Measurements from ENCODE around the gene MPDZ. TPM values are rescaled to one million over a fixed set of nuclear protein-coding genes. Genes with fewer than 3 reads are reported as not detected.

The MPDZ gene
- total RNA-seq, 2 experiments from 2014 or later = not detected

DNA sequence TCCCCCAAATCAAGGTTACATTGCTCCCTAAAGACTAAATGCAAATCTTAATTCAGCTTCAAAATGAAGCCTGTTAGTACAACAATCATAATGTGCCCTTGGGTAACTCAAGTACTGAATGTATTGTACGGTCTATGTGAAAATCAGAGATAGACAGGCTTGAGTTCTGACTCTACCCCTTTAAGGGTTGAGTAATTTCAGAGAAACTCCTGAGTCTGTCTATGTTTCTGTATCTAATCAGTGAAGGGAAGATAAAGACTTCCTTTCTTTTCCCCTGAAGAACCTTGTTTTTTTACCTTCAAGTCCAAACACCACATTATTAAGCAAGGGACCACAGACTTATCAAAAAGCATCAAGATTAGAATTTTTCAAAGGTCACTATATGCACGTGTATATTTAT is 108.2 kb downstream of the MPDZ start:
- ATAC-seq = no peak
- Mint-ChIP-seq H3K4me3 (no peak overlapping the region), H3K27ac (no peak overlapping the region), H3K36me3 (ENCODE audit: low read depth) (no peaks in the 10 kb centered on the region), H3K27me3 (ENCODE audit: low read depth) (no peaks in the 10 kb centered on the region), H3K9me3 (ENCODE audit: insufficient read depth) (no peaks in the 10 kb centered on the region), H3K4me1 (ENCODE audit: low read depth) (no peaks in the 10 kb centered on the region)
- ChIA-PET POLR2A (no interaction called here), CTCF (no interaction called here)
- no peak for DNase-seq

DNA sequence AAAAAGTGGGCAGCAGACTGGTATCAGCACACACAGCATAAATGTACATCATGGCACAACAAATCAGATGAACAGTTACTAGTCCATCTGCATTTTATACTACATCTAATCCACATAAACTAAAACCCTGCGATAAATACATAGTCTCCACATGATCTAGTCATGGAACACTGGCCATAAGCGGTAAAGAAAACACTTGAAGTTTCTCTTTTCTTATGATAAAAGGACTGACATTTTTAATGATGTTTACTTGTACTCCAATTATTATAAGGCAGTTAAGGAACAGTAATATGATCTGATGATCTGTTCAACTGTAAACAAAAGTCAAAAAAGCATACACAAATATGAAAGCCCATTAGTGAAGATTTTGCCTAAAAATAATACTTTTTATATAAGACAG is 112.5 kb downstream of the MPDZ start:
- Mint-ChIP-seq H3K4me1 (ENCODE audit: low read depth) (no peaks in the 10 kb centered on the region), H3K36me3 (ENCODE audit: low read depth) (no peaks in the 10 kb centered on the region), H3K4me3 (no peak overlapping the region), H3K27ac (no peak overlapping the region), H3K9me3 (ENCODE audit: insufficient read depth) (peaks cover 4% of the 10 kb centered on the region), H3K27me3 (ENCODE audit: low read depth) (no peaks in the 10 kb centered on the region)
- POLR2A ChIA-PET = no interaction called here
- DNase-seq (no peak), ATAC-seq (no peak)
- CTCF ChIA-PET = no interaction called here

DNA sequence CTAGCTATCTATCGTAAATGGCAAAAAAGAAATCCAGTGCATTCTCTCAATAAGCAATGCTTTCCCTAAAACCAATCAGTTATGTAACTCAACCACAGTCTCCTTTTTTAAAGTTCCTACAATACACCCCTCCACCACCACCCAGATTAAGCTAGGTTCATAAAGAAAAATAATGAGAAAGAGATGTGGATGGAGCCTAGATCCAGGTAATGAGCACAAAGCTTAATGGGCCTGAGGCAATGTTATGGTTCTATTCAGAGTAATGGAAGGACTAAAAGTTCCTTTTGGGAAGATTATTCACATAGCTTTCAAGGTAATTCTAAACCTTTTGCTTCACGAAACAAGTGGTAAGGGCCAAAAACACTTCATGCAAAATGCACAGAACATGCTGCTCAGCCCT is 113.5 kb downstream of the MPDZ start:
- ChIA-PET POLR2A (no interaction called here), CTCF (no interaction called here)
- H3K9me3 Mint-ChIP-seq (ENCODE audit: insufficient read depth) = peaks cover 4% of the 10 kb centered on the region
- no peaks in the 10 kb centered on the region for H3K36me3 Mint-ChIP-seq (ENCODE audit: low read depth)
- H3K4me1 Mint-ChIP-seq (ENCODE audit: low read depth) = no peaks in the 10 kb centered on the region
- no peak overlapping the region for H3K27ac Mint-ChIP-seq
- H3K4me3 Mint-ChIP-seq = no peak overlapping the region
- no peaks in the 10 kb centered on the region for H3K27me3 Mint-ChIP-seq (ENCODE audit: low read depth)
- DNase-seq (no peak), ATAC-seq (no peak)

DNA sequence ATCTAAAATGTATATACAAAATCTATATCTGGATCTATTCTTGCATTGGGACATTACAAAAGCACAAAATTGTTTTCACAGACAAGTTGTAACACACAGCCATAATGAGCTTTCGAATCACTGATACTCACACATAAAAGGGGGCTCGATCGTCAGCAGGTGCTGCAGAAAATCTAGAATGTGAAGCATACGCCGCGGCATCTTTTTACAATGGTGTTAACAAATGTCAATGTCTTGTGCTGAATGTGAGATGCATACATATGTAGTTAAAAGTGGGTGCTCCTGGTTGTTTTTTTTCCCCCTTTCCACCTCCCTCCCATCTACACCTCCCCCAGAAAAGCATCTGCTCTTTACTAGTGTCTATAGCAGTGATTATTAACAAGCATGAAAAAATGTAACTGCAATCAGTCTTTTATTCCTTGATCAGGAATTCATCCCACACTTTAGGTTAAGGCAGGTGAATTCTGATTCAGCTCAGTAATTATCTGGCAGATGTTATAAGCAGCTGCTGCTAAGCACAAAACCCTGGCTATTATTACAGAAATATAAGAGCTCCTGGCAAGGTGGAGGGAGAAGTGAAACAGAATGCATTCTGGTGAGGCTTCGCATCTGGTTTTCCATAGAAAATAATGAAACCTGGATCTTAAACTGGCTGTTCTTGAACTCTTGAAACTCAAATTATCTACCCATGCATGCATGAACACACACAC is 114.1 kb downstream of the MPDZ start:
- Mint-ChIP-seq H3K4me1 (ENCODE audit: low read depth) (no peaks in the 10 kb centered on the region), H3K4me3 (no peak overlapping the region), H3K36me3 (ENCODE audit: low read depth) (no peaks in the 10 kb centered on the region), H3K27me3 (ENCODE audit: low read depth) (no peaks in the 10 kb centered on the region), H3K27ac (no peak overlapping the region), H3K9me3 (ENCODE audit: insufficient read depth) (peaks cover 4% of the 10 kb centered on the region)
- no peak for ATAC-seq
- ChIA-PET POLR2A (no interaction called here), CTCF (no interaction called here)
- DNase-seq = no peak

DNA sequence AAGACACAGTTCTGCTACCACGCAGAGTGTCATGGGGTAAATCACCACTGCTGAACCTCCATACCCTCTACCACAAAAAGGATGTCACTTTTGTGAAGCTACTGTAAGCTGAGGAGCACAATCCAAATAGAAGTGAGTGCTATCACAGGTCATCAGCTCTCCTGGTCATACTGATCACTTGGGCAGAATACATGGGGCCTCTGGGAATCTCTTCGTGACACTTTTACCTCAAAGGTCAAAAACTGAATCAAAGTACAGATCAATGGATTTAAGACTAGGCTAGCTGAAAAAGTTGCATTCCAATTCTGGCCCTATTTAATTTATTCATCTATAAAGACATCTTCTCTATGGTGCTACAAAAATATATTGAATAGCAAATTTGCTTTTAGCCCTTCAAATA is 115.5 kb downstream of the MPDZ start:
- CTCF ChIA-PET = no interaction called here
- Mint-ChIP-seq H3K4me3 (no peak overlapping the region), H3K27ac (no peak overlapping the region), H3K36me3 (ENCODE audit: low read depth) (no peaks in the 10 kb centered on the region), H3K4me1 (ENCODE audit: low read depth) (no peaks in the 10 kb centered on the region), H3K27me3 (ENCODE audit: low read depth) (no peaks in the 10 kb centered on the region), H3K9me3 (ENCODE audit: insufficient read depth) (peaks cover 4% of the 10 kb centered on the region)
- POLR2A ChIA-PET = no interaction called here
- ATAC-seq = no peak
- DNase-seq = no peak

DNA sequence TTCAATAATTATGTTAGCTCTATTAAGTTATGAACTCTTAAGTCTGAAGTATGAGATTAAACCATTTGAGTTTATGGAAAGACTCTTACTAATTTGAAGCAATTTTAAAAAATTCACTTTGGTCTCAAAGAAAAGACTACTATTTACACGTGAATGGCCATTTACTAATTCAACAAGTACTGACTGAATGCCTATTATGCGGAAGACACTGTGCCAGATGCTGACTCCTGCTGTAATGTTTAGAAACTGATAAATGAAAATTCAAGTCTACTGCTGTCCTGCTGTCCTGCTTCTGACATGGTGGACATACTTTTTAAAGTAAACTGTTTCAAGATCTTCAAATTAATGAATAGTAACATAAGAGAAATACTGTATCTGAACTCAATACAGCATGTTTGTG is 116.2 kb downstream of the MPDZ start:
- H3K4me3 Mint-ChIP-seq = no peak overlapping the region
- peaks cover 4% of the 10 kb centered on the region for H3K9me3 Mint-ChIP-seq (ENCODE audit: insufficient read depth)
- POLR2A ChIA-PET = no interaction called here

DNA sequence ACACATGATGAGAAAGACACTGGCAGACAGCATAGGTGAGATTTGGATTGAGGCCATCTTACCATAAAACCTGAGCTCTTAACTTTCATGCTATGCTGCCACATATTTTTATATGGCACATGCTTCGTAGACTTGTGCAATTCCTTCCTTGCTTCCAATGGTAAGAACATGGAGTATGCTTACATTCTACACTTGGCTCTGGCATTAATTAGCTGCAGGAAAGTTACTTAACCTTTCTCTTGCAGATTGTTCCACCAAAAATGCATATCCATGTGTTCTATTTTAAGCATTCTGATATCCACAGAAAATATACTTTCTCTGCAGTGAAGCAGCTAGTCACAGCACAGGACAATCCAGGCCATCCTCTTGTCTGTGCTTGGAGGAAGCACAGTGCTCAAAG is 119.4 kb downstream of the MPDZ start:
- no peaks in the 10 kb centered on the region for H3K4me1 Mint-ChIP-seq (ENCODE audit: low read depth)
- no peaks in the 10 kb centered on the region for H3K27me3 Mint-ChIP-seq (ENCODE audit: low read depth)
- peaks cover 4% of the 10 kb centered on the region for H3K9me3 Mint-ChIP-seq (ENCODE audit: insufficient read depth)
- no peak for DNase-seq
- H3K4me3 Mint-ChIP-seq = no peak overlapping the region
- no peak for ATAC-seq
- ChIA-PET POLR2A (no interaction called here), CTCF (no interaction called here)
- no peak overlapping the region for H3K27ac Mint-ChIP-seq
- H3K36me3 Mint-ChIP-seq (ENCODE audit: low read depth) = no peaks in the 10 kb centered on the region

More for the DNA sequence above, 116.2 kb downstream of the MPDZ start:
- ATAC-seq (no peak), DNase-seq (no peak)
- Mint-ChIP-seq H3K27me3 (ENCODE audit: low read depth) (no peaks in the 10 kb centered on the region), H3K4me1 (ENCODE audit: low read depth) (no peaks in the 10 kb centered on the region), H3K36me3 (ENCODE audit: low read depth) (no peaks in the 10 kb centered on the region), H3K27ac (no peak overlapping the region)
- CTCF ChIA-PET = no interaction called here

DNA sequence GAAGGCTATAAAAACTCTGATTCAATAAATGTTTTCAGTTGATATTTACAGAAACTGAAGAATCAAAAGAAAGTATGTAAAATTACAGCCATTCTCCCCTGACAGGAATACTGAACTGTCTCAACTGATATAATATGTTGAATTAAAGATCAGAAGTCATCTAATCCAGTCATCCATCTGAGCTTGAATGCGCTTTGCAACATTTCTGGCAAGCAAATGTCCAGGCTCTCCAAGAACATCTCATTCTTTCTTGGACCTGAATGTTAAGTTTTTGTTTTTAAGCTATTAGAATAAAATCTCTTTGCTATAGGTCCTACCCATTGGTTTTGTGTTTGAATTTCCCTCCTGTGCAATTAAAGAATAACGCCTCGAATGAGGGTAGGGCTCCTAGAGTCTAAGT is 120.5 kb downstream of the MPDZ start:
- no peak for DNase-seq
- no peak overlapping the region for H3K27ac Mint-ChIP-seq
- CTCF ChIA-PET = no interaction called here
- H3K36me3 Mint-ChIP-seq (ENCODE audit: low read depth) = no peaks in the 10 kb centered on the region
- ATAC-seq = no peak
- no peak overlapping the region for H3K4me3 Mint-ChIP-seq
- POLR2A ChIA-PET = no interaction called here
- H3K4me1 Mint-ChIP-seq (ENCODE audit: low read depth) = no peaks in the 10 kb centered on the region
- no peaks in the 10 kb centered on the region for H3K27me3 Mint-ChIP-seq (ENCODE audit: low read depth)
- H3K9me3 Mint-ChIP-seq (ENCODE audit: insufficient read depth) = peaks cover 4% of the 10 kb centered on the region

DNA sequence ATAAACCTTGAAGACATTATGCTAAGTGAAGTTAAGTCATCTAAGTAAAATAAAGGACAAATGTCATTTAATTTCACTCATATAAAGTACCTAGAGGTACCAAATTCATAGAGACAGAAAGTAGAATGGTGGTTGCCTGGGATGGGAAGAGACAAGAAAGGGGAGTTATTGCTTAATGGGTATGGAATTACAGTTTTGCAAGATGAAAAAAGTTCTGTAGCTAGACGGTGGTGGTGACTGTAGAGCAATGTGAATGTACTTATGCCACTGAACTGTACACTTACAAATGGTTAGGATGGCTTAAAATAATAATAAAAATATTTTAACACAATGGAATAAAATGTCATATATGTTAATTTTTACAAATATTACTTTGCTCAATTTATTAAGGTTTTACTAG is 128.0 kb downstream of the MPDZ start:
- Mint-ChIP-seq H3K4me3 (no peak overlapping the region), H3K27ac (no peak overlapping the region), H3K36me3 (ENCODE audit: low read depth) (no peaks in the 10 kb centered on the region), H3K9me3 (ENCODE audit: insufficient read depth) (no peaks in the 10 kb centered on the region), H3K27me3 (ENCODE audit: low read depth) (no peaks in the 10 kb centered on the region), H3K4me1 (ENCODE audit: low read depth) (no peaks in the 10 kb centered on the region)
- no peak for DNase-seq
- CTCF ChIA-PET = no interaction called here
- POLR2A ChIA-PET = no interaction called here
- ATAC-seq = no peak

DNA sequence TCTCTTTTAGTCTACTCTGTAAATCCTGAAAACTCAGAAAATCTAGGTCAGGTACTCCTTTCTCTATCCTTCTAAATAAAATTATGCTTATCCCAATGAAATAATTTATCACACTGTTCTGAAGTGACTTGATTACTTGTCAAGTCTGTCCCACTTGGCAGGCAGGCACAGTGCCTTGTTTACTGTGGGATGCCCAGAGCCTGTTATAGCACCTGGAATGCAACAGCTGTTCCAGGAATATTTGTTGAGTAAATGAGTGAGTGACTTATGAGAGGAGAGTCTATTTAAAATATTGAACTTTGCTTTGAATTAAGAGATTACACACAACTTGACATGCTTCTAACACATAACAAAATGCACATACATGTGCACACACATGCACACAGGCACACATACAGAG is 130.0 kb downstream of the MPDZ start:
- no peak overlapping the region for H3K27ac Mint-ChIP-seq
- CTCF ChIA-PET = no interaction called here
- ATAC-seq (no peak), DNase-seq (no peak)
- no peak overlapping the region for H3K4me3 Mint-ChIP-seq
- H3K9me3 Mint-ChIP-seq (ENCODE audit: insufficient read depth) = peaks cover 7% of the 10 kb centered on the region
- H3K36me3 Mint-ChIP-seq (ENCODE audit: low read depth) = no peaks in the 10 kb centered on the region
- H3K27me3 Mint-ChIP-seq (ENCODE audit: low read depth) = no peaks in the 10 kb centered on the region
- POLR2A ChIA-PET = no interaction called here
- H3K4me1 Mint-ChIP-seq (ENCODE audit: low read depth) = no peaks in the 10 kb centered on the region

DNA sequence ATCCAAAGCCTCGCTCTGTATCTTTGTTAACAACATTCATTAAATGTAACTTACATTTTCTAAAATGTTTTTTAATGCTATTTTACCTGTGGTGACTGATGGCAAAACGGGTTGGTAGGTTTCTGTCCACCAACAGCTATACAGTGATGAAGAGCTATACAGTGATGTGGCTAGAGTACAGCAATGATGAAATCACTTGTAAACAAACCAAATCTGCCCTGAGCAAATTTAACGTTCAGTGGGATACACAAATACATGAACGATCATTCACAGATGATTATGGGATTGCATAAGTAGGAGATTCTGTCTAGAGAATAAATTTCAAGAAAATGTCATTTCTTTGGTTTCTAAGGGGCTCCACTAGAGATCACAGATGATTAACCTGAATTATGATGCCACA is 132.7 kb downstream of the MPDZ start:
- Mint-ChIP-seq H3K36me3 (ENCODE audit: low read depth) (no peaks in the 10 kb centered on the region), H3K4me1 (ENCODE audit: low read depth) (no peaks in the 10 kb centered on the region), H3K9me3 (ENCODE audit: insufficient read depth) (peaks cover 9% of the 10 kb centered on the region), H3K27ac (no peak overlapping the region), H3K4me3 (no peak overlapping the region), H3K27me3 (ENCODE audit: low read depth) (no peaks in the 10 kb centered on the region)
- DNase-seq (no peak), ATAC-seq (no peak)
- ChIA-PET POLR2A (no interaction called here), CTCF (no interaction called here)

DNA sequence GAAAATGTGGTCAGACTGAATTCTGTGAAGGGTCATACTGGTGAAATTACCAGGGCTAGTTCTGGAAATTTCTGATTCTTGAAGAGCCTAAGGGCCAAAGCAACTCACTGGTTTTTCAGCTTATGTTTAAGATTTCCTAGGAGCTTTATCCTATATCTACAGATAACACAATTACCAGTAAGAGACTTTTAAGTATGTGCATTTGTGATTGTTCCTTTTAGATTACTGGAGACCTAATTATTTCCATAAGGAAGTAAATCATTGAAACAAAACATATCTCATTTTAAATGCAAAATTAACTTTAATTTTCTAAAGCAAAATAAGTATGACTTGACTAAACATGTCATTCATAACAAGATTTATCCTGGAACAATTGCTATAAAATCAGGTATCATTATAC is 134.2 kb downstream of the MPDZ start:
- H3K9me3 Mint-ChIP-seq (ENCODE audit: insufficient read depth) = peaks cover 9% of the 10 kb centered on the region
- no peaks in the 10 kb centered on the region for H3K36me3 Mint-ChIP-seq (ENCODE audit: low read depth)
- no peaks in the 10 kb centered on the region for H3K4me1 Mint-ChIP-seq (ENCODE audit: low read depth)
- CTCF ChIA-PET = no interaction called here
- ATAC-seq (no peak), DNase-seq (no peak)
- no peak overlapping the region for H3K4me3 Mint-ChIP-seq
- H3K27me3 Mint-ChIP-seq (ENCODE audit: low read depth) = no peaks in the 10 kb centered on the region
- POLR2A ChIA-PET = no interaction called here
- no peak overlapping the region for H3K27ac Mint-ChIP-seq

DNA sequence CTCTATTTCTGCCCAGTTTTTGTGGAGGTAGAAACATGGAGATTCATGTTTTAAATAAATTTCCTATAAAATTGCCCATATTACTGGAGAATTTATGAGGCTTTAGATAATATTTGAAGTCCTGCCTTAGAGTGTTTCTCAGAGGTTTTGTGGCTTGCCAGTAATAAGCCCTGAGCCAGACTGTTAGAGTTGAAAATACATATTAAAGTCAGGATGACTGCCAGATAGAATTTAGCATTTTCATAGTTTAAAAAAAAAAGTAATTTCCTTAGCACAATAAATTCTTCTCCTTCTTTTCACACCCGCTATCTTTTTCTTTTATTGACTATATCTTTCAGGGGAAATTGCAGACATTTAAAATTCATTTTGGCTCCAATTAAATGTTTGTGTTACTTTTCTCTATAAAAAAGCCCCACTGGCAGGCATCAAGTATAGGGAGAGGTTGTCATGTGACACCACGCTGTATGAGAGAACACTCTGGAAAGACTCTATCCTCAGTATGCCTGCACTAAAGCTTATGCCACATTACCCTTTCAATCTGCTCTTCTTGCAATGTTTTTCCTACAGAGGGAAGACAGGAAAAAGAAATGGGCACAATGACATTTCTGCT is 135.2 kb downstream of the MPDZ start:
- Mint-ChIP-seq H3K27me3 (ENCODE audit: low read depth) (no peaks in the 10 kb centered on the region), H3K4me3 (no peak overlapping the region), H3K9me3 (ENCODE audit: insufficient read depth) (peaks cover 9% of the 10 kb centered on the region), H3K27ac (no peak overlapping the region), H3K36me3 (ENCODE audit: low read depth) (no peaks in the 10 kb centered on the region), H3K4me1 (ENCODE audit: low read depth) (no peaks in the 10 kb centered on the region)
- ChIA-PET POLR2A (no interaction called here), CTCF (no interaction called here)
- ATAC-seq (no peak), DNase-seq (no peak)
